ENCODE data around the gene FBXO21. TPM values are rescaled to one million over a fixed set of nuclear protein-coding genes. Genes with fewer than 3 reads are reported as not detected.

FBXO21 gene
- total and polyA plus RNA-seq, 2 of the 4 experiments (the other 2 are of a cell fraction): 43.6 to 56.6 TPM

DNA sequence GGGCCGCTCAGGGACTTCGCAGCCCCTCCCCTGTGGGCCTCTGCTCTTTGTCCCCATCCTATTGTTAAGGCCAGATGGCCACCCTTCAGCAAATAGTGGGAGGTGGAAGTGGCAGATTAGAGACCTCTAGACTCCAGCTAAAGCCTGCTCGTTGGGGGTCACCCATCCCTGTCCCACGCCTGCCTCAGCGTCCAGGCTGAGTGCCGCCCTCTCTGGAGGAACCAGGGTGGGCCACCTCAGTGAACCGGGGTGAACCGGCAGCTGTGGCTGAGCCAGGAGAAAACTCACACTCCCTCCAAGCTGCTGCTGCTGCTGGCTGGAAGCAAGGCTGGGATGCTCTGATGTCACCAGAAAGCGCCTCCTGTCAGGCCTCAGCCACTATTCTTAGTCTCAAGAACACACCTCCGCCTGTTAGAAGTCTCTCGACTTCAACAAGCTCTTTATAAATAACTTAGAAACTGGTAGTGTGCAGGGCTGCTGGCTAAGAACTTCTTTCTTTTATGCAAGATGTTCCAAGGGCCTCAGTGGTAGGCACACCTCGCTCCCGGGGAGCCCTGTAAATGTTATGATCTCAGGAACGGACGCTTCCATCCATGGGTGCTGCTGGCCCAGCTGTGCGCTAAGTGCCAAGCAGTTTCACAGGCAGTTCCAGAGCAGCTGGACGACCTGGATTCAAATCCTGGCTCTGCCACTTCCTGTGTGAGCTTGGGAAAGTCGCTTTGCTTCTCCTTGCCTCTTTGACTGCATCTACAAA is 71.3 kb downstream of the FBXO21 start:
- Histone ChIP-seq H3K9ac (ENCODE audit: low read depth, low read length) (no peak overlapping the region), H3K4me1 (ENCODE audit: control insufficient read depth, insufficient read depth, low read length) (no peaks in the 10 kb centered on the region), H3K4ac (ENCODE audit: low read depth, low read length) (no peak overlapping the region), H3K9me3 (ENCODE audit: control insufficient read depth, insufficient read depth, low read length) (no peaks in the 10 kb centered on the region), H2BK15ac (ENCODE audit: low read depth, low read length) (no peak overlapping the region), H2AK9ac (replicated peaks; ENCODE audit: low read depth, low read length, poor library complexity) (no peak overlapping the region), H3K56ac (ENCODE audit: extremely low read depth, insufficient read depth, low read length) (no peak overlapping the region), H4K8ac (ENCODE audit: low read depth in 2 of 2, low read length in 2 of 2) (no peak overlapping the region), H2BK120ac (ENCODE audit: low read depth, low read length) (no peak overlapping the region), H4K91ac (ENCODE audit: insufficient read depth, low read depth, low read length) (no peak overlapping the region), H3K14ac (replicated peaks; ENCODE audit: low read depth, low read length) (no peak overlapping the region), H4K5ac (ENCODE audit: low read depth, low read length) (no peak overlapping the region), H2BK20ac (ENCODE audit: low read depth, low read length) (no peak overlapping the region), H3K23ac (ENCODE audit: low read depth, low read length) (no peak overlapping the region), H3K36me3 (ENCODE audit: control insufficient read depth, insufficient read depth, low read length) (no peaks in the 10 kb centered on the region), H3K27ac (ENCODE audit: insufficient read depth, low read length) (no peak overlapping the region), H2BK5ac (ENCODE audit: low read depth, low read length, poor library complexity, severe bottlenecking) (no peak overlapping the region), H3K79me1 (ENCODE audit: low read depth in 1 of 2, low read length in 2 of 2) (no peaks in the 10 kb centered on the region), H3K4me2 (ENCODE audit: low read depth, low read length) (no peak overlapping the region), H3K27me3 (ENCODE audit: control insufficient read depth, insufficient read depth, low read length) (peaks cover 4% of the 10 kb centered on the region; the same call in 1 of the 2 replicates), H3K9me1 (ENCODE audit: insufficient read depth, low read length) (no peaks in the 10 kb centered on the region), H2AK5ac (ENCODE audit: low read depth, low read length) (no peak overlapping the region), H2AFZ (replicated peaks; ENCODE audit: low read length, poor library complexity) (peak overlapping the region; percentile 23), H3K18ac (ENCODE audit: low read depth, low read length) (no peak overlapping the region), H4K20me1 (ENCODE audit: insufficient read depth, low read length) (no peaks in the 10 kb centered on the region), H3K4me3 (ENCODE audit: insufficient read depth, low read depth, low read length) (no peak overlapping the region)
- ChIA-PET POLR2A (ENCODE audit: unreplicated experiment) (no interaction called here), CTCF (interaction anchor here (0.6 kb wide), 1 partner anchor 43 kb away, joined by 3 read pairs; no protein-coding TSS in a partner anchor)
- WGBS, 2 experiments (ENCODE audit: extremely low coverage in 2 of 2, insufficient read length in 1 of 2): 75% methylated on average over 8 of the region's 18 CpGs; no CpG with 5 or more reads in 1 of the 2 experiments
- no peak for ATAC-seq (ENCODE audit: low read depth)
- no TSS peak for BruUV-seq (replicated peaks)
- no peak for DNase-seq
- in situ Hi-C loops (cut with MboI; ENCODE audit: low sequenced_read_pairs): loop anchor here (5.0 kb wide), 1 partner anchor 417 kb away; no protein-coding TSS in a partner anchor
- dilution Hi-C loops (cut with HindIII; ENCODE audit: low sequenced_read_pairs, unreplicated experiment): no loop called here
- intact Hi-C loops (cut with micrococcal nuclease): loop anchor here (1.0 kb wide), 2 partner anchors 94 to 416 kb away; no protein-coding TSS in a partner anchor
- TF ChIP-seq FOS (IDR thresholded peaks at IDR 0.05; ENCODE audit: low read depth, low read length) (no peak), ELK1 (IDR thresholded peaks at IDR 0.05; ENCODE audit: borderline replicate concordance, low read depth, low read length) (no peak), MXI1 (IDR thresholded peaks at IDR 0.05; ENCODE audit: borderline replicate concordance, low read depth, low read length) (no peak), POLR2A (IDR thresholded peaks at IDR 0.05; ENCODE audit: low read depth, low read length) (no peak), MAZ (IDR thresholded peaks at IDR 0.05; ENCODE audit: borderline replicate concordance, low read depth, low read length) (no peak), BHLHE40 (IDR thresholded peaks at IDR 0.05; ENCODE audit: low read depth, low read length) (no peak), SMC3 (IDR thresholded peaks at IDR 0.05; ENCODE audit: low read depth, low read length) (no peak), NFE2L2 (IDR thresholded peaks at IDR 0.05; ENCODE audit: low read depth, low read length) (no peak), MAFK (IDR thresholded peaks at IDR 0.05; ENCODE audit: low read depth, low read length) (no peak), CEBPB (IDR thresholded peaks at IDR 0.05; ENCODE audit: low read depth, low read length) (no peak), RFX5 (IDR thresholded peaks at IDR 0.05; ENCODE audit: low read depth, low read length) (no peak), RAD21 (IDR thresholded peaks at IDR 0.05; ENCODE audit: low read length) (no peak), CHD1 (IDR thresholded peaks at IDR 0.05; ENCODE audit: low read depth, low read length) (no peak)
- TF ChIP-seq, protein P1, sequence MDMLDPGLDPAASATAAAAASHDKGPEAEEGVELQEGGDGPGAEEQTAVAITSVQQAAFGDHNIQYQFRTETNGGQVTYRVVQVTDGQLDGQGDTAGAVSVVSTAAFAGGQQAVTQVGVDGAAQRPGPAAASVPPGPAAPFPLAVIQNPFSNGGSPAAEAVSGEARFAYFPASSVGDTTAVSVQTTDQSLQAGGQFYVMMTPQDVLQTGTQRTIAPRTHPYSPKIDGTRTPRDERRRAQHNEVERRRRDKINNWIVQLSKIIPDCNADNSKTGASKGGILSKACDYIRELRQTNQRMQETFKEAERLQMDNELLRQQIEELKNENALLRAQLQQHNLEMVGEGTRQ (IDR thresholded peaks at IDR 0.05; ENCODE audit: low read depth, low read length): no peak
- TF ChIP-seq, protein P2, sequence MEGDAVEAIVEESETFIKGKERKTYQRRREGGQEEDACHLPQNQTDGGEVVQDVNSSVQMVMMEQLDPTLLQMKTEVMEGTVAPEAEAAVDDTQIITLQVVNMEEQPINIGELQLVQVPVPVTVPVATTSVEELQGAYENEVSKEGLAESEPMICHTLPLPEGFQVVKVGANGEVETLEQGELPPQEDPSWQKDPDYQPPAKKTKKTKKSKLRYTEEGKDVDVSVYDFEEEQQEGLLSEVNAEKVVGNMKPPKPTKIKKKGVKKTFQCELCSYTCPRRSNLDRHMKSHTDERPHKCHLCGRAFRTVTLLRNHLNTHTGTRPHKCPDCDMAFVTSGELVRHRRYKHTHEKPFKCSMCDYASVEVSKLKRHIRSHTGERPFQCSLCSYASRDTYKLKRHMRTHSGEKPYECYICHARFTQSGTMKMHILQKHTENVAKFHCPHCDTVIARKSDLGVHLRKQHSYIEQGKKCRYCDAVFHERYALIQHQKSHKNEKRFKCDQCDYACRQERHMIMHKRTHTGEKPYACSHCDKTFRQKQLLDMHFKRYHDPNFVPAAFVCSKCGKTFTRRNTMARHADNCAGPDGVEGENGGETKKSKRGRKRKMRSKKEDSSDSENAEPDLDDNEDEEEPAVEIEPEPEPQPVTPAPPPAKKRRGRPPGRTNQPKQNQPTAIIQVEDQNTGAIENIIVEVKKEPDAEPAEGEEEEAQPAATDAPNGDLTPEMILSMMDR (conservative IDR thresholded peaks at IDR 0.05; ENCODE audit: low read depth, low read length): no peak
